NCI-H2107 (cell line): ENCODE data around the gene RER1.

Experiments used
- DNase-seq: peaks from one replicate; lab custom pipeline; 2025; lab: John Stamatoyannopoulos, UW

Gene RER1

DNA sequence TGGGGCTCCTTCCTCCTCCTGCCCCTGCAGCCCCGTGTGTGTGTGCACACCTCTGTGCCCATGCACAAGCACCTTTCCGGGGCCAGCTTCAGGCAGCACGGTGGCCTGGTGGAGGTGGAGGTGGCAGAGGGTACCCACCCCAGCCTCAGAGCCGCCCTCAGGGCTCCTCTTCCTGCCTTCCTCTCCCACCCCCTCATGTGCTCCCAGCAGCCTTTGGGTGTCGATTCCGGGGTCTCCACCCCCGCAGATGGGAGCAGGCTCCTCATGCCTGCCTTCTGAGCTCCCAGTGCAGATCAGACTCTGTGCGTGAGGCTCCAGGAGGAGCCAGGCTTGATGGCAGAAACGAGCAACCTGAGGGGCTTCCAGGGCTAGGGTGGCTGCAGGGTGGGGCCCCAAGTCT, 55.2 kb downstream of the RER1 start:
- no peak for DNase-seq

DNA sequence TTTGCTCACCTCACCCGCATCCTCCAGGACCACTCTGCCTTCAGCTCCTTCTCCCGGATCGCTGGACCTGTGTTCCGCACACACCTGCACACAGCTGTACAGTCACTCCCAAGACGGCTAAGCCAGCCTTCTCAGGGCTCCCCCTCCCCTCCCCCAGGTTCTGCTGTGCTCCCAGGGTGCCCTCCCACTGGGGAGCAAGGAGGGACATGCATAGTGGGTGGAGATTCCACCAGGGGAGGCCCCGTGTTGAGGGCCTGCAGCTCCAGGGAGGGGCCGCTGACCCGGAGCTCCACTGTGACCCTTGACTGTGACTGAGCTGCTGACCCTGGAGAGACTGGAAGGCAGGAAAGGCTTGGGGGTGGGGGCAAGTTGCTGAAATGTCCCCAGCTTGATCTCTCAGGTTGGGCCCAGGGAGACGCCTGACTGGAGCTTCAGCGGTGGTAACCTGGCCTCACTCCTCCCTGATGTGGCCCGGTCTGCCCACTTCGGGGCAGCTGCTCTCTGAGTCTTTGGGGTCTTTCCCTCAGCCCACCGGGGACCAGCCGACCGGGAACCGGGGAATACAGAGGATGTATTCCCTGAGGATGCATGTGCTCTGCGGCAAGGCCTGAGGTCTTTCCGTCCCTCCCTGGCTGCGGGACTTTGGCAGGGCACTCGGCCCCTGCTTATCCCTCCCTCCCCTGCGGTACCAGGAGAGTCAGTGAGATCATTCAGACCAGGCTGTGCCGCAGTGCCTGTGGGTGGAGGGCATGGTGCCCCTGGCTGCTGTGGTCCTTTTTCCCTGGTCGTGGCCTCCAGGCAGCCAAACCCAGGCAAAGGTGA, 55.8 kb downstream of the RER1 start:
- DNase-seq = no peak

- DNase-seq = no peak
These were observed 56.4 kb downstream of the RER1 start for GRCh38 chr1:2448098-2448445.

GRCh38 chr1:2449636-2450454, 58.2 kb downstream of the RER1 start:
- no peak for DNase-seq

DNA sequence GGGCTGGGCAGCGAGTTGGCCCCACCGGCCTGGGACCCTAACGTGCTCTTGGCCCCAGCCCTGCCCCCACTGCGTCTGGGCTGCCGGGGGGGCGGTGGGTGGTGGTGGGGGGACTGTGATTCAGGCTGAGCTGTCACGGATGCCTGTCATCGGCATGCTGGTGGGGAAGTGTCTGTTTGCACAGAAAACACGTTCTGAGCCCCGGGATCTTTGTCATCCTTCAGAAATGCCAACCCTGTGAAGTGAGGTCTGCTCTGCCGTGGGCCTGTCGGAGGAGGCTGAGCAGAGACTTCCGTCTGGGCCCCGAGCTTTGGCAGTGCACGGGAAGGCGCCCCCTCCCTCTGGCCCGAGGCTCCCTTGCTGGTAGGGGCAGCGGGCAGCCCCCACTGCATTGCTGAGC, 60.1 kb downstream of the RER1 start:
- DNase-seq = no peak

DNA sequence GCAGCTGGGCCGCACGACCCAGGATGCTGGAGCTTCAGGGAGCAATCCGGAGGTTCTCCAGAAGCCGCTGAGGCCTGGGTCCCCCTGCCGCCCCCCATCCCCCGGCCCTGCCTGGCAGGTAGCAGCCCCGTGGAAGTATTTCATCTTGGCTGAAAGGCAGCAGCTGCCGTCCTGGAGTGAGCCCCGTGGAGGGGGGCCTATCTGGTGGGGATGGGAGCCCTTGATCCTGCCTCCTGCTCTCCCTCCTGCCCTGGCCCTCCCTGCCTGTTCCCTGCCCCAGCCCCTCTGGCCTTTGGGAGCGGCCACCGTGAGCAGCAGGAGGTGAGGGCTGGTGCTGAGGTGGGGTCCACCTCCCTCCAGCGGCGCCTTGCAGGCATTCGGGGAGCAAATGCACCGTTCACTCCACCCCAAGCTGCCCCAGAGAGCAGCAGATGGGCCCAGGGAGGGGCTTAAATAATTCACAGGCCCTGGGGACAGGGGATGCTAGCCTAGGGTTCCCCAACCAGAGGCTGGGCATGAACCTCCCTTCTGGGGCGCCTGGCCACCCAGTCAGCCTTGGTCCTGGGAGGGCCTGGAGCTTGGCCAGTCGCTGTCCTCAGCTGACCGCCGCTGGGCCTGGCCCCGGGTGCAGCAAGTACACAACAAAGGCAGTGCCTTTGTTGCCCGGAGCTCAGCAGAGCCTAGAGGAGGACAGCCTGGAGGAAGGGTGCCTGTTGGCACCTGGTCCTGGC, 60.7 kb downstream of the RER1 start:
- no peak for DNase-seq

DNA sequence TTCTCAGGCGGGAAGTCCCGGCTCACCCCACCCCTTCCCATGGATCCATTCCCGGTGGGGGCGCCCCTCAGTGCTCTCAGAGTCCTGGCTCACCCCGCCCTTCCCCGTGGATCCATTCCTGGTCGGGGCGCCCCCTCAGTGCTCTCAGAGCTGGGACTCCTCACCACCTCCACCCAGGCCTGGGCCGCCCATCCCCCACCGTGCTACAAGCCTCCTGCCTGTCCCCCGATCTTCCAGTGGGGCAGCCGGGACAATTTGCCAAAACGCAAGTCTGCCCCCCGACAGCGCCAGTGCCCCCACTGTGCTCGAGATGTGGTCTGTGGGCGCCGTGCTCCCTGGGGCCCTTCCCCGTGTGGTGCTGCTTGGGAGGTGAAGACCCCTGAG, 61.3 kb downstream of the RER1 start:
- no peak for DNase-seq

GRCh38 chr1:2454227-2454626, 62.6 kb downstream of the RER1 start:
- DNase-seq = no peak
